Activated CD4-positive, CD25-positive, alpha-beta regulatory T cell (primary cell): ENCODE data around the gene FOXP4.

Source experiments
- DNase-seq, 4 experiments: peaks; one replicate each; lab custom pipeline; 2025; lab: John Stamatoyannopoulos, UW

The FOXP4 gene

GRCh38 chr6:41583565-41583964, 37.4 kb downstream of the FOXP4 start:
- no peak for DNase-seq

GRCh38 chr6:41584205-41584604, 38.0 kb downstream of the FOXP4 start:
- no peak for DNase-seq

GRCh38 chr6:41584668-41585205, 38.6 kb downstream of the FOXP4 start:
- DNase-seq: no peak

- no peak for DNase-seq
These were observed 39.4 kb downstream of the FOXP4 start for GRCh38 chr6:41585605-41586004.

- DNase-seq: no peak
These were observed 40.2 kb downstream of the FOXP4 start for GRCh38 chr6:41586252-41587007.

GRCh38 chr6:41587131-41587879, 41.1 kb downstream of the FOXP4 start:
- DNase-seq: no peak

- no peak for DNase-seq
These were observed 41.9 kb downstream of the FOXP4 start for GRCh38 chr6:41588111-41588510.

GRCh38 chr6:41589223-41589622, 43.0 kb downstream of the FOXP4 start:
- DNase-seq: no peak

GRCh38 chr6:41589636-41590622, 43.7 kb downstream of the FOXP4 start:
- no peak for DNase-seq

GRCh38 chr6:41591122-41591521, 44.9 kb downstream of the FOXP4 start:
- DNase-seq: no peak

- peak; percentile 53 to 74 (median 62) for DNase-seq
These were observed 45.8 kb downstream of the FOXP4 start for GRCh38 chr6:41591859-41592502.

GRCh38 chr6:41593406-41593805, 47.2 kb downstream of the FOXP4 start:
- no peak for DNase-seq

- DNase-seq: no peak
These were observed 47.7 kb downstream of the FOXP4 start for GRCh38 chr6:41593839-41594238.

- DNase-seq: no peak
These were observed 48.1 kb downstream of the FOXP4 start for GRCh38 chr6:41594326-41594725.

GRCh38 chr6:41594766-41595165, 48.6 kb downstream of the FOXP4 start:
- no peak for DNase-seq

GRCh38 chr6:41595166-41595565, 49.0 kb downstream of the FOXP4 start:
- DNase-seq: no peak

GRCh38 chr6:41596096-41596685, 50.0 kb downstream of the FOXP4 start:
- no peak for DNase-seq

- no peak for DNase-seq
These were observed 50.6 kb downstream of the FOXP4 start for GRCh38 chr6:41596807-41597206.

- DNase-seq: no peak
These were observed 51.2 kb downstream of the FOXP4 start for GRCh38 chr6:41597246-41598000.

GRCh38 chr6:41598670-41599014, 52.5 kb downstream of the FOXP4 start:
- no peak for DNase-seq
